ENCODE data around the gene RBM19. TPM values are rescaled to one million over a fixed set of nuclear protein-coding genes. Genes with fewer than 3 reads are reported as not detected.

Gene RBM19
- total and polyA plus RNA-seq, 11 donors: 12.7 to 27.1 (median 17.4) TPM

DNA sequence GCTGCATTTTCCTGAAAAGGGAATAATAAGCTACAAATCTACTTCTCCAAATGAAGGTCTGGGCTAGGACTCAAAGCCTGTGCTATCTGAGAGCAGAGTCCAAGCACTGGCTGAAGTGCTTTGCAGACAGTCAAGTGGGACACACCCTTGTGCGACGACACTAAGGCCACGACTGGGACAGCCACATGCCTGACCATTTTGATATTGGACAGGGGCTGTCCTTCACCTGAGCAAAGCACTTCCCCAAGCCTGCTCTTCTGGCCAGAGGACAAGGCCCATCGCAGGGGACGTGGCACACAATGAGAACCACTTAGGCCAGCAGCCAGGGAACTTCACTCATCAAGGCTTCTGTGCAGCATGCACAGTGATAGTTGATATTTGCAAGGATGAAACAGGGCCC, 71.4 kb downstream of the RBM19 start:
- intact Hi-C loops (cut with DNase I): no loop called here
- 54 to 73% (median 68%) methylated on average over 2 to 5 of the region's 5 CpGs for WGBS, 4 donors
- no peaks in the 10 kb centered on the region for H3K4me1 ChIP-seq
- no peak for TF ChIP-seq POLR2A (IDR thresholded peaks at IDR 0.05)
- TF ChIP-seq, protein P1, sequence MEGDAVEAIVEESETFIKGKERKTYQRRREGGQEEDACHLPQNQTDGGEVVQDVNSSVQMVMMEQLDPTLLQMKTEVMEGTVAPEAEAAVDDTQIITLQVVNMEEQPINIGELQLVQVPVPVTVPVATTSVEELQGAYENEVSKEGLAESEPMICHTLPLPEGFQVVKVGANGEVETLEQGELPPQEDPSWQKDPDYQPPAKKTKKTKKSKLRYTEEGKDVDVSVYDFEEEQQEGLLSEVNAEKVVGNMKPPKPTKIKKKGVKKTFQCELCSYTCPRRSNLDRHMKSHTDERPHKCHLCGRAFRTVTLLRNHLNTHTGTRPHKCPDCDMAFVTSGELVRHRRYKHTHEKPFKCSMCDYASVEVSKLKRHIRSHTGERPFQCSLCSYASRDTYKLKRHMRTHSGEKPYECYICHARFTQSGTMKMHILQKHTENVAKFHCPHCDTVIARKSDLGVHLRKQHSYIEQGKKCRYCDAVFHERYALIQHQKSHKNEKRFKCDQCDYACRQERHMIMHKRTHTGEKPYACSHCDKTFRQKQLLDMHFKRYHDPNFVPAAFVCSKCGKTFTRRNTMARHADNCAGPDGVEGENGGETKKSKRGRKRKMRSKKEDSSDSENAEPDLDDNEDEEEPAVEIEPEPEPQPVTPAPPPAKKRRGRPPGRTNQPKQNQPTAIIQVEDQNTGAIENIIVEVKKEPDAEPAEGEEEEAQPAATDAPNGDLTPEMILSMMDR (IDR thresholded peaks at IDR 0.05): no peak
- no peak overlapping the region for H3K27ac ChIP-seq
- H3K9me3 ChIP-seq: no peaks in the 10 kb centered on the region
- H3K4me3 ChIP-seq: no peak overlapping the region
- H3K27me3 ChIP-seq: no peaks in the 10 kb centered on the region
- DNase-seq (peak in 1 of 5 donors; percentile 31), ATAC-seq (peak in 1 of 4 donors; percentile 50)
- peaks cover 0 to 20% (median 0%) of the 10 kb centered on the region in 9 donors for H3K36me3 ChIP-seq

DNA sequence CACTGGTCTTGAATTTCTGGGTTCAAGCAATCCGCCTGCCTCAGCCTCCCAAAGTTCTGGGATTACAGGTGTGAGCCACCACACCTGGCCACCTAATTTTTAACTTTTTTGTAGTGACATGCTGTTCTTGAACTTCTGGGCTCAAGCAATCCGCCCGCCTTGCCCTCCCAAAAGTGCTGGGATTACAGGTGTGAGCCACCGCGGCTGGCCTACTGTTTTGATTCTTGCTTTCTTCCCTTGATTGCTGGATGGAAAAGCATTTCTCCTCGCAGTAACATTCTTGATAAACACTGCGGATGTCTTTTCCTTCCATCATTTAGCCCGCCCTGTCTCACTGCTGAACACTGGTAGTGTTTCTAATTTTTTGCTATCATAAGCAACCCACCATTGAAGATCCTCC, 72.9 kb downstream of the RBM19 start:
- no peak for DNase-seq
- TF ChIP-seq POLR2A (IDR thresholded peaks at IDR 0.05): no peak
- TF ChIP-seq, protein P1 (IDR thresholded peaks at IDR 0.05): no peak
- intact Hi-C loops (cut with DNase I): no loop called here
- H3K27me3 ChIP-seq: no peaks in the 10 kb centered on the region
- H3K4me3 ChIP-seq: no peak overlapping the region
- no peak overlapping the region for H3K27ac ChIP-seq
- WGBS, 4 donors: 97 to 98% (median 98%) methylated on average over 8 of the region's 8 CpGs
- H3K36me3 ChIP-seq: peaks cover 0 to 23% (median 0%) of the 10 kb centered on the region in 9 donors
- H3K9me3 ChIP-seq: no peaks in the 10 kb centered on the region
- ATAC-seq: no peak
- H3K4me1 ChIP-seq: no peaks in the 10 kb centered on the region

DNA sequence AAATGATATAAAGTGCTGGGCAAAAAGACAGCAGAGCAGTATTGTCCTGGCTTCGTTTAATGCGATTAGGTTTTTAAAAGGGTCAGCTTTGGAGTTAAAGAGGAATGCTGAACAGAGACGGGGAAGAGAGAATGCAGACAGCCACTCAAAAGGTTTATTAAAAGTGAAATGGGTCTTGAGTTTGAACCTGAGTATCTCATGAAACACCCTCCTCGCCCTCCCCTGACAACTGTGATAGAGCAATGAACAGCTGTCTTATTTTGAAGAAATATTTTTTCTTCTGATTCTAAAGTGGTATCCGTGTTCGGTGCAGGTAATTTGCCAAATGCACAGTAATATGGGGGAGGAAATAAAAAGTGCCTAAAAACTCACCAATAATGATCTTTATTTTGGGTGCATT, 73.6 kb downstream of the RBM19 start:
- no peaks in the 10 kb centered on the region for H3K9me3 ChIP-seq
- peaks cover 0 to 19% (median 0%) of the 10 kb centered on the region in 9 donors for H3K36me3 ChIP-seq
- no peaks in the 10 kb centered on the region for H3K27me3 ChIP-seq
- no peak for DNase-seq
- intact Hi-C loops (cut with DNase I): no loop called here
- no peak for TF ChIP-seq POLR2A (IDR thresholded peaks at IDR 0.05)
- TF ChIP-seq, protein P1 (IDR thresholded peaks at IDR 0.05): no peak
- H3K27ac ChIP-seq: no peak overlapping the region
- H3K4me1 ChIP-seq: no peaks in the 10 kb centered on the region
- 93 to 97% (median 96%) methylated on average over 6 of the region's 6 CpGs for WGBS, 4 donors
- no peak for ATAC-seq
- H3K4me3 ChIP-seq: no peak overlapping the region

DNA sequence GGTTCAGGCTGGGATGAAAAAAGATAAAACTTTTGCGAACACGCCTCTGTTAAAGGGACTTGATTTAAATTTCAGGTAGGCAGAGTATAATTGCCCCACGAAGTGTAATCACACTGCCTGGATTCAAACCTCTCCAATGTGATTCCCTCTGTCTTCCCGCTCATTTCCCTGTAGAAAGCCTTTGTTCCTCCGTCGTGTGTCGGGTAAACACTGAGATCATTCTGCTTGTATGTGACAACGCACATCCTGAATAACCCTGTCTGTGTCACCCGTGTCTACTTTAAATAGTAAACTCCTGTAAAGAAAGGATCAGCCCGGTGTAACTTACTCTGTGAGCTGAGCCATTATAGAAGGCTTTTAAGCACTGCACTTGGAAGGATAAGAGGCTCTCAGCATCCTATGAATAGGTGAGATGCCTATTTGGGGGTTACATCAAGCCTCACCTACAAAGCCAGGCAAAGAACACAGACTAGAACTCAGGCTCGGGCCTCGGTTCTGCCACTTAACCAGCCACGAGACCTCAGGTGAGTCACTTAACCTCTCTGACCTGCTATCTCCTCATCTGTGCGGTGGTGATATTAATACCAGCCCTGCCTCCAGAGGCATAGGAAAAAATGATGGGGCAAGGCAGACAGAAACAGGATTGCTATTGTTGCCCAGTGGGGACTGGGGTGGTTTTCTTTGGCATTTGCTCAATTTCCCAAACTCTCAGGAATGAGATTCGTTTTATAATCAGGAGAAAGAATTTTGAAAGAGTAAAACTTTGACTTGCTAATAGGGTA, 74.2 kb downstream of the RBM19 start:
- ATAC-seq (no peak), DNase-seq (no peak)
- TF ChIP-seq POLR2A (IDR thresholded peaks at IDR 0.05): no peak
- TF ChIP-seq, protein P1 (IDR thresholded peaks at IDR 0.05): no peak
- no peak overlapping the region for H3K27ac ChIP-seq
- H3K27me3 ChIP-seq: no peaks in the 10 kb centered on the region
- no peak overlapping the region for H3K4me3 ChIP-seq
- peaks cover 0 to 13% (median 0%) of the 10 kb centered on the region in 9 donors for H3K36me3 ChIP-seq
- no peaks in the 10 kb centered on the region for H3K4me1 ChIP-seq
- no peaks in the 10 kb centered on the region for H3K9me3 ChIP-seq
- intact Hi-C loops (cut with DNase I): no loop called here
- 82 to 87% (median 85%) methylated on average over 15 of the region's 15 CpGs for WGBS, 4 donors

Measured in heart left ventricle (tissue), 16 donors.